Nephron progenitor cell (in vitro differentiated cells): Measurements from ENCODE around the gene KIRREL1.

Source experiments
- DNase-seq: peaks from one replicate; pipeline ENCODE4 v3.0.0; 2021
- H3K27ac Mint-ChIP-seq: 2 replicates; pipeline ENCODE4 v1.8.0; 2021; ENCODE audit warnings: mild to moderate bottlenecking, moderate library complexity, mixed read lengths
- H3K27me3 Mint-ChIP-seq: 2 replicates; pipeline ENCODE4 v1.8.0; 2021; ENCODE audit warnings: mild to moderate bottlenecking, low read depth, mixed read lengths; ENCODE audit not compliant: poor library complexity
- H3K36me3 Mint-ChIP-seq: 2 replicates; pipeline ENCODE4 v1.8.0; 2021; ENCODE audit warnings: low read depth, mixed read lengths
- H3K4me1 Mint-ChIP-seq: 2 replicates; pipeline ENCODE4 v1.8.0; 2021; ENCODE audit warnings: mixed read lengths
- H3K4me3 Mint-ChIP-seq: 2 replicates; pipeline ENCODE4 v1.8.0; 2021; ENCODE audit warnings: mild to moderate bottlenecking, moderate library complexity, mixed read lengths
- H3K9me3 Mint-ChIP-seq: 2 replicates; pipeline ENCODE4 v1.8.0; 2021; ENCODE audit warnings: mild to moderate bottlenecking, moderate library complexity, mixed read lengths
- CTCF ChIP-seq: fragments of 200-600 bp; sonication (generic); IDR thresholded peaks from 2 replicates; pipeline ENCODE4 v1.5.0; 2021; ENCODE audit warnings: antibody characterized with exemption

KIRREL1 gene

GRCh38 chr1:158101927-158102326, 108.5 kb downstream of the KIRREL1 start:
- Mint-ChIP-seq H3K4me3 (peak overlapping the region; percentile 11), H3K36me3 (peaks cover 6% of the 10 kb centered on the region), H3K27ac (peak overlapping the region; percentile 1), H3K27me3 (peaks cover 15% of the 10 kb centered on the region), H3K9me3 (no peaks in the 10 kb centered on the region), H3K4me1 (peaks cover 92% of the 10 kb centered on the region)
- no peak for TF ChIP-seq CTCF
- DNase-seq: no peak

GRCh38 chr1:158102881-158103674, 109.6 kb downstream of the KIRREL1 start:
- Mint-ChIP-seq H3K27me3 (peaks cover 15% of the 10 kb centered on the region), H3K36me3 (no peaks in the 10 kb centered on the region), H3K9me3 (peaks cover 2% of the 10 kb centered on the region), H3K4me1 (peaks cover 81% of the 10 kb centered on the region), H3K4me3 (no peak overlapping the region), H3K27ac (no peak overlapping the region)
- DNase-seq: no peak
- TF ChIP-seq CTCF: no peak

- no peak for TF ChIP-seq CTCF
- no peak for DNase-seq
- H3K27me3 Mint-ChIP-seq: peaks cover 19% of the 10 kb centered on the region
- no peak overlapping the region for H3K4me3 Mint-ChIP-seq
- H3K27ac Mint-ChIP-seq: peak overlapping the region; percentile 44
- peaks cover 72% of the 10 kb centered on the region for H3K4me1 Mint-ChIP-seq
- peaks cover 4% of the 10 kb centered on the region for H3K36me3 Mint-ChIP-seq
- H3K9me3 Mint-ChIP-seq: peaks cover 11% of the 10 kb centered on the region
These were observed 110.5 kb downstream of the KIRREL1 start for GRCh38 chr1:158103861-158104522.

- peaks cover 20% of the 10 kb centered on the region for H3K9me3 Mint-ChIP-seq
- no peak for TF ChIP-seq CTCF
- no peak overlapping the region for H3K4me3 Mint-ChIP-seq
These were observed 111.4 kb downstream of the KIRREL1 start for GRCh38 chr1:158104891-158105290.

GRCh38 chr1:158105352-158106095, 112.1 kb downstream of the KIRREL1 start:
- H3K9me3 Mint-ChIP-seq: peaks cover 25% of the 10 kb centered on the region
- no peak overlapping the region for H3K27ac Mint-ChIP-seq
- peaks cover 14% of the 10 kb centered on the region for H3K36me3 Mint-ChIP-seq
- peaks cover 57% of the 10 kb centered on the region for H3K4me1 Mint-ChIP-seq
- TF ChIP-seq CTCF: no peak
- peaks cover 33% of the 10 kb centered on the region for H3K27me3 Mint-ChIP-seq
- H3K4me3 Mint-ChIP-seq: no peak overlapping the region
- DNase-seq: no peak

More at GRCh38 chr1:158104891-158105290, 111.4 kb downstream of the KIRREL1 start:
- peaks cover 11% of the 10 kb centered on the region for H3K36me3 Mint-ChIP-seq
- H3K27ac Mint-ChIP-seq: no peak overlapping the region
- H3K27me3 Mint-ChIP-seq: peaks cover 28% of the 10 kb centered on the region
- H3K4me1 Mint-ChIP-seq: peaks cover 63% of the 10 kb centered on the region
- no peak for DNase-seq
